Subcutaneous preadipocyte (primary cell): Measurements from ENCODE around the gene AP3B2. TPM values are rescaled to one million over a fixed set of nuclear protein-coding genes. Genes with fewer than 3 reads are reported as not detected.

Source experiments
- total RNA-seq: library from RNA; depleted of rRNA; stranded (reverse); fragments of >200 nt; gene quantifications from 2 replicates; pipeline ENCODE4 v1.2.3, GENCODE V29; 2012

Gene AP3B2
- total RNA-seq = under 0.01 TPM in 2 replicates

GRCh38 chr15:82709421-82710207 is at the start of gene AP3B2:
AP3B2 (minus strand) TSS chr15:82709875; CDS start chr15:82709706, 169 bp downstream.

GRCh38 chr15:82647045-82647834 is 62.4 kb downstream of the AP3B2 start, which contains the start of gene CPEB1:
CPEB1 (minus strand) TSS chr15:82647363; CDS start chr15:82628459, 18,904 bp downstream.

Other genes with a start within 250 kb of the AP3B2 start
- gene RPS17, start 169.4 kb downstream of the AP3B2 start, total RNA-seq = 1,197 and 2,811 TPM in 2 replicates
- gene CPEB1, start 62.5 kb downstream of the AP3B2 start, total RNA-seq = 5.1 and 8.8 TPM in 2 replicates
- not detected in 2 replicates for gene FSD2, start 96.2 kb upstream of the AP3B2 start, total RNA-seq
- gene WHAMM, start 99.8 kb upstream of the AP3B2 start, total RNA-seq = 3.7 and 4.3 TPM in 2 replicates
- gene HOMER2, start 242.8 kb upstream of the AP3B2 start, total RNA-seq = 1.4 and 2.9 TPM in 2 replicates